ENCODE data around the gene RTP5.
A peak's percentile ranks its signal among the peaks of the same experiment; 100 is the strongest.
"Not testable (repeated sequence)": the region's sequence is repeated elsewhere in the genome, so short reads cannot be mapped to it uniquely, and the experiment has no call there.

RTP5 gene

GRCh38 chr2:241874277-241874925, 4.9 kb downstream of the RTP5 start:
- Mint-ChIP-seq H3K36me3 (ENCODE audit: insufficient read depth) (peaks cover 19% of the 10 kb centered on the region), H3K27ac (peak overlapping the region in 1 of 2 donors; percentile 23), H3K9me3 (no peaks in the 10 kb centered on the region), H3K27me3 (no peaks in the 10 kb centered on the region), H3K4me1 (ENCODE audit: low read depth in 2 of 2) (peaks cover 33 to 34% of the 10 kb centered on the region in 2 donors), H3K4me3 (no peak overlapping the region)
- no peak for DNase-seq
- no peak for ATAC-seq (replicated peaks)

- not testable (repeated sequence) for H3K4me3 Mint-ChIP-seq; DNase-seq; H3K9me3 Mint-ChIP-seq; H3K27ac Mint-ChIP-seq; H3K27me3 Mint-ChIP-seq; ATAC-seq (replicated peaks)
- Mint-ChIP-seq H3K36me3 (ENCODE audit: insufficient read depth) (peaks cover 23% of the 10 kb centered on the region), H3K4me1 (ENCODE audit: low read depth in 2 of 2) (peaks cover 32 to 35% of the 10 kb centered on the region in 2 donors)
Measured at GRCh38 chr2:241875754-241876527, 6.4 kb downstream of the RTP5 start.

- no peak for ATAC-seq (replicated peaks)
- Mint-ChIP-seq H3K27me3 (no peaks in the 10 kb centered on the region), H3K27ac (no peak overlapping the region), H3K4me3 (no peak overlapping the region), H3K36me3 (ENCODE audit: insufficient read depth) (peaks cover 24% of the 10 kb centered on the region), H3K9me3 (no peaks in the 10 kb centered on the region), H3K4me1 (ENCODE audit: low read depth in 2 of 2) (peaks cover 32 to 35% of the 10 kb centered on the region in 2 donors)
- DNase-seq: no peak
Measured at GRCh38 chr2:241876528-241877196, 7.1 kb downstream of the RTP5 start.

GRCh38 chr2:241877197-241877685, 7.7 kb downstream of the RTP5 start:
- Mint-ChIP-seq H3K4me3 (no peak overlapping the region), H3K4me1 (ENCODE audit: low read depth in 2 of 2) (peaks cover 30 to 35% of the 10 kb centered on the region in 2 donors), H3K27me3 (no peaks in the 10 kb centered on the region), H3K27ac (no peak overlapping the region), H3K36me3 (ENCODE audit: insufficient read depth) (peaks cover 29% of the 10 kb centered on the region), H3K9me3 (no peaks in the 10 kb centered on the region)
- DNase-seq (no peak), ATAC-seq (replicated peaks) (no peak)

- Mint-ChIP-seq H3K27ac (no peak overlapping the region), H3K36me3 (ENCODE audit: insufficient read depth) (peaks cover 30% of the 10 kb centered on the region), H3K27me3 (no peaks in the 10 kb centered on the region), H3K4me1 (ENCODE audit: low read depth in 2 of 2) (peaks cover 30 to 33% of the 10 kb centered on the region in 2 donors), H3K4me3 (no peak overlapping the region), H3K9me3 (no peaks in the 10 kb centered on the region)
- no peak for ATAC-seq (replicated peaks)
- DNase-seq: peak; percentile 67 to 73 (median 72)
Measured at GRCh38 chr2:241877989-241878970, 8.8 kb downstream of the RTP5 start.

GRCh38 chr2:241879326-241879725, 9.8 kb downstream of the RTP5 start:
- Mint-ChIP-seq H3K27ac (no peak overlapping the region), H3K27me3 (no peaks in the 10 kb centered on the region), H3K36me3 (ENCODE audit: insufficient read depth) (peaks cover 37% of the 10 kb centered on the region), H3K4me3 (no peak overlapping the region), H3K4me1 (ENCODE audit: low read depth in 2 of 2) (peaks cover 25 to 26% of the 10 kb centered on the region in 2 donors), H3K9me3 (no peaks in the 10 kb centered on the region)
- DNase-seq (no peak), ATAC-seq (replicated peaks) (no peak)

GRCh38 chr2:241880311-241881073, 11.0 kb downstream of the RTP5 start:
- peaks cover 44% of the 10 kb centered on the region for H3K36me3 Mint-ChIP-seq (ENCODE audit: insufficient read depth)
- H3K4me1 Mint-ChIP-seq (ENCODE audit: low read depth in 2 of 2): peaks cover 21 to 22% of the 10 kb centered on the region in 2 donors
- no peaks in the 10 kb centered on the region for H3K27me3 Mint-ChIP-seq
- no peak for DNase-seq
- H3K27ac Mint-ChIP-seq: peak overlapping the region; percentile 85 to 96
- ATAC-seq (replicated peaks): no peak
- H3K9me3 Mint-ChIP-seq: no peaks in the 10 kb centered on the region
- peak overlapping the region; percentile 83 to 87 for H3K4me3 Mint-ChIP-seq

- peak in 1 of 3 experiments; percentile 43 for DNase-seq
- no peaks in the 10 kb centered on the region for H3K9me3 Mint-ChIP-seq
Measured at GRCh38 chr2:241882091-241882625, 12.6 kb downstream of the RTP5 start.

GRCh38 chr2:241884951-241885290, 15.4 kb downstream of the RTP5 start:
- ATAC-seq (replicated peaks) (no peak), DNase-seq (no peak)
- Mint-ChIP-seq H3K36me3 (ENCODE audit: insufficient read depth) (peaks cover 39% of the 10 kb centered on the region), H3K4me3 (no peak overlapping the region), H3K9me3 (no peaks in the 10 kb centered on the region), H3K4me1 (ENCODE audit: low read depth in 2 of 2) (peaks cover 30 to 39% of the 10 kb centered on the region in 2 donors), H3K27ac (no peak overlapping the region), H3K27me3 (no peaks in the 10 kb centered on the region)

More at GRCh38 chr2:241882091-241882625, 12.6 kb downstream of the RTP5 start:
- H3K4me3 Mint-ChIP-seq: peak overlapping the region; percentile 83 to 87
- peaks cover 39% of the 10 kb centered on the region for H3K36me3 Mint-ChIP-seq (ENCODE audit: insufficient read depth)
- H3K27me3 Mint-ChIP-seq: no peaks in the 10 kb centered on the region
- ATAC-seq (replicated peaks): peak; percentile 55
- H3K4me1 Mint-ChIP-seq (ENCODE audit: low read depth in 2 of 2): peaks cover 24 to 28% of the 10 kb centered on the region in 2 donors
- peak overlapping the region; percentile 85 to 96 for H3K27ac Mint-ChIP-seq

GRCh38 chr2:241885291-241885945, 15.9 kb downstream of the RTP5 start:
- no peak overlapping the region for H3K4me3 Mint-ChIP-seq
- peaks cover 40% of the 10 kb centered on the region for H3K36me3 Mint-ChIP-seq (ENCODE audit: insufficient read depth)
- DNase-seq (no peak), ATAC-seq (replicated peaks) (no peak)
- H3K4me1 Mint-ChIP-seq (ENCODE audit: low read depth in 2 of 2): peaks cover 29 to 39% of the 10 kb centered on the region in 2 donors
- H3K27me3 Mint-ChIP-seq: no peaks in the 10 kb centered on the region
- H3K27ac Mint-ChIP-seq: no peak overlapping the region
- H3K9me3 Mint-ChIP-seq: no peaks in the 10 kb centered on the region

GRCh38 chr2:241885946-241886643, 16.6 kb downstream of the RTP5 start:
- ATAC-seq (replicated peaks) (no peak), DNase-seq (no peak)
- no peak overlapping the region for H3K4me3 Mint-ChIP-seq
- H3K27me3 Mint-ChIP-seq: no peaks in the 10 kb centered on the region
- no peaks in the 10 kb centered on the region for H3K9me3 Mint-ChIP-seq
- H3K36me3 Mint-ChIP-seq (ENCODE audit: insufficient read depth): peaks cover 35% of the 10 kb centered on the region
- peaks cover 24 to 35% of the 10 kb centered on the region in 2 donors for H3K4me1 Mint-ChIP-seq (ENCODE audit: low read depth in 2 of 2)
- no peak overlapping the region for H3K27ac Mint-ChIP-seq
